Peyer's patch (tissue), 4 donors: ENCODE measurements around the gene NR5A1. TPM values are rescaled to one million over a fixed set of nuclear protein-coding genes. Genes with fewer than 3 reads are reported as not detected.

ENCODE experiments used
- DNase-seq, 3 donors: peaks; one replicate each; pipeline ENCODE4 v3.0.0-alpha.2; 2017 to 2019
- H3K27ac ChIP-seq, 4 donors: fragments of 200-600 bp; sonication (generic); one replicate each; pipeline ENCODE4 v1.5.1; 2016 to 2019
- H3K27me3 ChIP-seq, 2 donors: fragments of 200-600 bp; sonication (generic); one replicate each; pipeline ENCODE4 v1.5.1; 2019
- H3K36me3 ChIP-seq, 3 donors: fragments of 200-600 bp; sonication (generic); one replicate each; pipeline ENCODE4 v1.5.1; 2016 to 2019
- H3K4me1 ChIP-seq, 4 donors: fragments of 200-600 bp; sonication (generic); one replicate each; pipeline ENCODE4 v1.5.1; 2016 to 2019
- H3K4me3 ChIP-seq, 4 donors: fragments of 200-600 bp; sonication (generic); 1 replicate in 3 of 4; 2 replicates in 1 of 4; pipeline ENCODE4 v1.5.1; 2016 to 2019; ENCODE audit warnings: mild to moderate bottlenecking in 1 of 4
- H3K9me3 ChIP-seq, 4 donors: fragments of 200-600 bp; sonication (generic); one replicate each; pipeline ENCODE4 v1.5.1; 2016 to 2019; ENCODE audit warnings: mild to moderate bottlenecking in 1 of 4
- CTCF ChIP-seq, 6 experiments: fragments of 450-650 bp in 4 of 6; fragments of 200-600 bp in 2 of 6; sonication (generic) in 1 of 6; IDR thresholded peaks; one replicate each; pipeline ENCODE4 v1.5.1; 2017 to 2019; ENCODE audit warnings: antibody characterized with exemption in 6 of 6, mild to moderate bottlenecking in 3 of 6, moderate library complexity in 1 of 6
- POLR2A ChIP-seq, 2 donors: fragments of 450-650 bp; IDR thresholded peaks; one replicate each; pipeline ENCODE4 v1.5.1; 2017; ENCODE audit warnings: antibody characterized with exemption in 2 of 2, mild to moderate bottlenecking in 2 of 2, moderate library complexity in 2 of 2
- total RNA-seq, 4 donors: library from RNA; depleted of rRNA; stranded (reverse); fragments of >200 nt; gene quantifications; one replicate each; pipeline ENCODE4 v1.1.0, GENCODE V29; 2016

The NR5A1 gene
- total RNA-seq, 4 donors from 2014 or later: 0.18 TPM; not detected in 3

GRCh38 chr9:124471761-124472160 lies 35.4 kb downstream of the NR5A1 start:
- Histone ChIP-seq H3K9me3 (no peaks in the 10 kb centered on the region), H3K27me3 (peaks cover 0 to under 1% of the 10 kb centered on the region in 2 donors), H3K4me3 (no peak overlapping the region), H3K36me3 (no peaks in the 10 kb centered on the region), H3K27ac (no peak overlapping the region), H3K4me1 (no peaks in the 10 kb centered on the region)
- no peak for TF ChIP-seq CTCF (IDR thresholded peaks at IDR 0.05)
- no peak for TF ChIP-seq POLR2A (IDR thresholded peaks at IDR 0.05)
- DNase-seq: no peak

GRCh38 chr9:124470726-124471125 lies 36.5 kb downstream of the NR5A1 start:
- no peak for DNase-seq
- Histone ChIP-seq H3K27me3 (no peaks in the 10 kb centered on the region), H3K4me3 (no peak overlapping the region), H3K9me3 (no peaks in the 10 kb centered on the region), H3K4me1 (no peaks in the 10 kb centered on the region), H3K27ac (no peak overlapping the region), H3K36me3 (no peaks in the 10 kb centered on the region)
- TF ChIP-seq POLR2A (IDR thresholded peaks at IDR 0.05) (no peak), CTCF (IDR thresholded peaks at IDR 0.05) (no peak)

GRCh38 chr9:124470306-124470705 lies 36.9 kb downstream of the NR5A1 start:
- H3K27me3 ChIP-seq: no peaks in the 10 kb centered on the region

GRCh38 chr9:124469011-124469832 lies 38.0 kb downstream of the NR5A1 start:
- no peak for TF ChIP-seq POLR2A (IDR thresholded peaks at IDR 0.05)
- TF ChIP-seq CTCF (IDR thresholded peaks at IDR 0.05): no peak
- Histone ChIP-seq H3K27ac (no peak overlapping the region), H3K4me1 (no peaks in the 10 kb centered on the region), H3K9me3 (no peaks in the 10 kb centered on the region), H3K36me3 (no peaks in the 10 kb centered on the region), H3K4me3 (no peak overlapping the region), H3K27me3 (no peaks in the 10 kb centered on the region)
- no peak for DNase-seq

More at GRCh38 chr9:124470306-124470705, 36.9 kb downstream of the NR5A1 start:
- TF ChIP-seq POLR2A (IDR thresholded peaks at IDR 0.05): no peak
- TF ChIP-seq CTCF (IDR thresholded peaks at IDR 0.05): no peak
- Histone ChIP-seq H3K9me3 (no peaks in the 10 kb centered on the region), H3K4me3 (no peak overlapping the region), H3K36me3 (no peaks in the 10 kb centered on the region), H3K4me1 (no peaks in the 10 kb centered on the region), H3K27ac (no peak overlapping the region)
- no peak for DNase-seq

- no peaks in the 10 kb centered on the region for H3K36me3 ChIP-seq
- TF ChIP-seq POLR2A (IDR thresholded peaks at IDR 0.05) (no peak), CTCF (IDR thresholded peaks at IDR 0.05) (no peak)
- no peak overlapping the region for H3K4me3 ChIP-seq
- no peak overlapping the region for H3K27ac ChIP-seq
- no peak for DNase-seq
- no peaks in the 10 kb centered on the region for H3K9me3 ChIP-seq
- H3K4me1 ChIP-seq: no peaks in the 10 kb centered on the region
- no peaks in the 10 kb centered on the region for H3K27me3 ChIP-seq
These were observed 39.0 kb downstream of the NR5A1 start for GRCh38 chr9:124468061-124468740.
